ENCODE data around the gene NUP160. TPM values are rescaled to one million over a fixed set of nuclear protein-coding genes. Genes with fewer than 3 reads are reported as not detected.
A peak's percentile ranks its signal among the peaks of the same experiment; 100 is the strongest.

NUP160 gene
- polyA plus RNA-seq, 3 donors = 10.6 to 15.7 (median 10.9) TPM

DNA sequence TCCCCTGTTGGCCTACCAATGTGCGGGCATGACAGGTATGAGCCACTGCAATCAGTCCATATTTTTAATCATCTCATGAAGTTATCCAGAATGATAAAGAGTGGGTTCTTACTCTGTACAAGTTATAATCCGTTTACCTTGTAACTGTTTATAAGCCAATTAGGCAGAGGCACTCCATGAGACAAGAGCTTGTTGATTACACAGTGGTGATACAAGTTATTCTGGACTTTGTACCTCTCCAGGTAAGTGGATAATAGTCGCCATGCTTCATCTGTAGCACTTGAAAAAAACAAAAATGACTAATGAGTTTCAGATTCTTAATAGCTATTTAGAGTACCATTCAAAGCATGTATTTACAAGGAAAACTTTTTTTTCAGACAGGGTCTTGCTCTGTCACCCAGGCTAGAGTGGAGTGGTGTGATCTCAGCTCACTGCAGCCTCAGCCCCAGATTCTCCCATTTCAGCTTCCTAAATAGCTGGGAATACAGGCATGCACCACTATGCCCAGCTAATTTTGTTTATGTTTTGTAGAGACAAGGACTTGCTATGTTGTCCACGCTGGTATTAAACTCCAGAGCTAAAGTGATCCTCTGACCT is 63.3 kb downstream of the NUP160 start:
- Mint-ChIP-seq H3K4me1 (no peaks in the 10 kb centered on the region), H3K27ac (no peak overlapping the region), H3K9me3 (peaks cover 0 to 2% (median 0%) of the 10 kb centered on the region in 7 donors), H3K4me3 (no peak overlapping the region), H3K36me3 (peaks cover 53 to 78% of the 10 kb centered on the region in 2 donors), H3K27me3 (ENCODE audit: low read depth in 3 of 3) (peaks cover 0 to 2% (median 0%) of the 10 kb centered on the region in 3 donors)
- Histone ChIP-seq H4K20me1 (ENCODE audit: insufficient read depth, low read length) (no peaks in the 10 kb centered on the region), H3K9ac (ENCODE audit: insufficient read depth, low read length, poor library complexity, severe bottlenecking) (no peak overlapping the region), H3K4me1 (ENCODE audit: control insufficient read depth in 1 of 2, insufficient read depth in 2 of 2, low read length in 2 of 2) (no peaks in the 10 kb centered on the region), H3K4me2 (replicated peaks; ENCODE audit: extremely low read depth, low read length, poor library complexity, severe bottlenecking) (no peak overlapping the region), H2AFZ (ENCODE audit: insufficient read depth, low read depth, low read length, poor library complexity, severe bottlenecking) (no peak overlapping the region), H3K36me3 (replicated peaks in 1 of 2; ENCODE audit: control insufficient read depth in 1 of 2, insufficient read depth in 2 of 2, low read length in 2 of 2) (peaks cover 80 to 94% of the 10 kb centered on the region in 2 donors), H3K79me2 (ENCODE audit: insufficient read depth, low read length) (no peaks in the 10 kb centered on the region), H3K27me3 (ENCODE audit: control insufficient read depth in 2 of 2, insufficient read depth in 2 of 2, low read length in 2 of 2) (no peaks in the 10 kb centered on the region), H3K4me3 (replicated peaks in 1 of 3; ENCODE audit: low read depth in 2 of 3, low read length in 3 of 3) (no peak overlapping the region), H3K27ac (ENCODE audit: low read depth in 1 of 2, low read length in 2 of 2) (no peak overlapping the region), H3K9me3 (replicated peaks in 1 of 2; ENCODE audit: control insufficient read depth in 1 of 2, insufficient read depth in 1 of 2, low read length in 2 of 2) (no peaks in the 10 kb centered on the region)
- TF ChIP-seq, protein P1, sequence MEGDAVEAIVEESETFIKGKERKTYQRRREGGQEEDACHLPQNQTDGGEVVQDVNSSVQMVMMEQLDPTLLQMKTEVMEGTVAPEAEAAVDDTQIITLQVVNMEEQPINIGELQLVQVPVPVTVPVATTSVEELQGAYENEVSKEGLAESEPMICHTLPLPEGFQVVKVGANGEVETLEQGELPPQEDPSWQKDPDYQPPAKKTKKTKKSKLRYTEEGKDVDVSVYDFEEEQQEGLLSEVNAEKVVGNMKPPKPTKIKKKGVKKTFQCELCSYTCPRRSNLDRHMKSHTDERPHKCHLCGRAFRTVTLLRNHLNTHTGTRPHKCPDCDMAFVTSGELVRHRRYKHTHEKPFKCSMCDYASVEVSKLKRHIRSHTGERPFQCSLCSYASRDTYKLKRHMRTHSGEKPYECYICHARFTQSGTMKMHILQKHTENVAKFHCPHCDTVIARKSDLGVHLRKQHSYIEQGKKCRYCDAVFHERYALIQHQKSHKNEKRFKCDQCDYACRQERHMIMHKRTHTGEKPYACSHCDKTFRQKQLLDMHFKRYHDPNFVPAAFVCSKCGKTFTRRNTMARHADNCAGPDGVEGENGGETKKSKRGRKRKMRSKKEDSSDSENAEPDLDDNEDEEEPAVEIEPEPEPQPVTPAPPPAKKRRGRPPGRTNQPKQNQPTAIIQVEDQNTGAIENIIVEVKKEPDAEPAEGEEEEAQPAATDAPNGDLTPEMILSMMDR (IDR thresholded peaks at IDR 0.05) = no peak
- WGBS (ENCODE audit: insufficient coverage) = no CpG with 5 or more reads among the region's 4 CpGs
- DNase-seq = no peak
- intact Hi-C loops (cut with micrococcal nuclease) = no loop called here

DNA sequence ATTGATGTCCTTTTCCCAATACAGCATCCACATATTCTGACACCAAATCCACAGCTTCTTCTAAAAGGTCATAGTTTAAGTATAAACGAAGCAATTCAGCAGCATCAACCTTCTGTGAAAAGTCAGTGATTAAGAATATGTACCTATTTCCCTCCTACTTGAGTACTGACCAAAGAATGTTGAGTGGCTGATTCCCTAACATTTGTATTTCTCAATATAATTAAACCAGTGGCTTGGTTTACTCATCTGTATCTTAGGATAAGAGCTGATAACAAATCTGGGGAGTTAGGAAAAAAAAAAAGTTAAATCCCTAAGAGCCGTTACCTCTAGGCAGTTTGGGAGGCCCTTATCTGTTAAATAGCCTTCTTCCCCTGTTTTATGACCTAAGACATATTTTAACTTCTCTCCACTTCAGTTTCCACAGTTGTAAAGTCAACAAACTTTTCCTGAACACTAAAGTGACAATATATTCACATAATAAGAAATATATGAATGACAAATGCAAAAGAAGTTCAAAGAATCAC is 65.0 kb downstream of the NUP160 start:
- WGBS (ENCODE audit: insufficient coverage) = no CpG with 5 or more reads among the region's 2 CpGs
- intact Hi-C loops (cut with micrococcal nuclease) = no loop called here
- H3K4me2 ChIP-seq (replicated peaks; ENCODE audit: extremely low read depth, low read length, poor library complexity, severe bottlenecking) = no peak overlapping the region

More for the DNA sequence above, 65.0 kb downstream of the NUP160 start:
- Mint-ChIP-seq H3K27me3 (ENCODE audit: low read depth in 3 of 3) (peaks cover 0 to 2% (median 0%) of the 10 kb centered on the region in 3 donors), H3K4me1 (no peaks in the 10 kb centered on the region), H3K9me3 (peaks cover 0 to 2% (median 0%) of the 10 kb centered on the region in 7 donors), H3K36me3 (peaks cover 65 to 84% of the 10 kb centered on the region in 2 donors), H3K27ac (peak overlapping the region in 1 of 7 donors; percentile 44), H3K4me3 (no peak overlapping the region)
- H3K36me3 ChIP-seq (replicated peaks in 1 of 2; ENCODE audit: control insufficient read depth in 1 of 2, insufficient read depth in 2 of 2, low read length in 2 of 2) = peaks cover 87 to 95% of the 10 kb centered on the region in 2 donors
- no peaks in the 10 kb centered on the region for H3K79me2 ChIP-seq (ENCODE audit: insufficient read depth, low read length)
- H4K20me1 ChIP-seq (ENCODE audit: insufficient read depth, low read length) = no peaks in the 10 kb centered on the region
- no peaks in the 10 kb centered on the region for H3K9me3 ChIP-seq (replicated peaks in 1 of 2; ENCODE audit: control insufficient read depth in 1 of 2, insufficient read depth in 1 of 2, low read length in 2 of 2)
- H2AFZ ChIP-seq (ENCODE audit: insufficient read depth, low read depth, low read length, poor library complexity, severe bottlenecking) = no peak overlapping the region
- H3K9ac ChIP-seq (ENCODE audit: insufficient read depth, low read length, poor library complexity, severe bottlenecking) = no peak overlapping the region
- no peaks in the 10 kb centered on the region for H3K27me3 ChIP-seq (ENCODE audit: control insufficient read depth in 2 of 2, insufficient read depth in 2 of 2, low read length in 2 of 2)
- H3K4me1 ChIP-seq (ENCODE audit: control insufficient read depth in 1 of 2, insufficient read depth in 2 of 2, low read length in 2 of 2) = no peaks in the 10 kb centered on the region
- DNase-seq = no peak
- no peak overlapping the region for H3K27ac ChIP-seq (ENCODE audit: low read depth in 1 of 2, low read length in 2 of 2)
- TF ChIP-seq, protein P1 (IDR thresholded peaks at IDR 0.05) = no peak
- H3K4me3 ChIP-seq (replicated peaks in 1 of 3; ENCODE audit: low read depth in 2 of 3, low read length in 3 of 3) = no peak overlapping the region
